ENCODE results near the gene GPR68. TPM values are rescaled to one million over a fixed set of nuclear protein-coding genes. Genes with fewer than 3 reads are reported as not detected.
"Not testable (repeated sequence)": the region's sequence is repeated elsewhere in the genome, so short reads cannot be mapped to it uniquely, and the experiment has no call there.

The GPR68 gene
- total RNA-seq, 1 donor from 2014 or later, result 0.35 TPM

DNA sequence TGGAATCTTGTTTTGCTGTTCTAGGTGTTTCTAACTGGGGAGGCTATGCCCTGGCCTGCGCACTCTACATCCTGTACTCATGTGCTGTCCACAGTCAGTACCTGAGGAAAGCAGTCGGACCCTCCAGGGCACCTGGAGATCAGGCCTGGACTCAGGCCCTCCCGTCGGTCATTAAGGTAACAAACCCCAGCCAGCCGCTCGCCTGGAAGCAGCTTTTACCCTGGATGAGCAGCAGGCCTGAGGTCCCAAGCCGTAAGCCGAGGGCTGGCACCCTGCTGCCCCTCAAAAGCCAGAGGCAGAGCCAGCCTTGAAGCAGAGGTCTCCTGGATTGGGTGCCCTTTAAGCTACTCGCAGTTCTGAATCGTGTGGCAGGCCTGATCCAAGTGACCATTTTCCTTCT is 29.1 kb downstream of the GPR68 start:
- ATAC-seq (no peak), DNase-seq (no peak)
- intact Hi-C loops (cut with micrococcal nuclease), result no loop called here

DNA sequence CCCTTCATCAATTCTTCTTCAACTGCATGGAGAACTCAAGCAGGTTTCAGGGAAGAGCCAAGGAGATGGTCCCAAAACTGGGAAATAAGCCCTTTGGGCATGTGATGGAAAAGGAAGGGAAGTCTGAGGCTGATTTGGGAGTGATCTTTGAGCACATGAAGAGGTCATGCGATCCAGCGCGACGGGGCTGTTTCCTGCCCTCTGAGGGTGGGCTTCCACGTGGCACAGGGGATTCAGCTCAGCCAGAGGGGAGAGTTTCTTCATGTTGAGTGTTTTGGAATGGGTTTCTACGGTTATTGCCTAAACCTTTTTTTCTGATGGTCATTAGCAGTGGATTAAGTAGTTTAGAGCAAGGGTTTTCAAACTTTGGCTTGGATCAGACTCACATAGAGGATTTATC is 30.2 kb downstream of the GPR68 start:
- no peak for DNase-seq
- ATAC-seq, result no peak
- intact Hi-C loops (cut with micrococcal nuclease), result no loop called here

- DNase-seq, result no peak
- intact Hi-C loops (cut with micrococcal nuclease), result no loop called here
- ATAC-seq, result no peak
Observed at GRCh38 chr14:91211017-91211416, 33.5 kb downstream of the GPR68 start.

- ATAC-seq (no peak), DNase-seq (no peak)
- intact Hi-C loops (cut with micrococcal nuclease), result no loop called here
Observed at GRCh38 chr14:91207008-91207407, 37.5 kb downstream of the GPR68 start.

GRCh38 chr14:91205459-91205858 is 39.0 kb downstream of the GPR68 start:
- intact Hi-C loops (cut with micrococcal nuclease), result loop anchor here (2.0 kb wide), 1 partner anchor 15 kb away; no protein-coding TSS in a partner anchor
- no peak for ATAC-seq
- DNase-seq, result no peak

DNA sequence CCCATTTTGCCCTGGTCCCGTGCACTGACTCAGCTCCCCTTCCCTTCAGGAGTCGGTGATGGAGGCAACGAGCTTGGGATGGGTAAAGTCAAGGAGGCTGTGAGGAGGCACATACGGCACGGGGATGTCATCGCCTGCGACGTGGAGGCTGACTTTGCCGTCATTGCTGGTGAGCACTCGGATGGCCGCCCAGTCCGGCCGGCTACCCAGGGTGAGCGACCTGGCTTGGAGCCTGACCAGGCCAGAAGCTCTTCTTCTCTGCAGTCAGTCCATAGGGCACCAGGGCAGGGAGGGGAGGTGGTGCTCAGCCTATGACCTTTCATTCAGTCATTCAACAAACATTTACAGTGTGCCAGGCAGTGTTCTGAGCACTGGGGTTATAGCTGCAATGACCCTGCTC is 39.8 kb downstream of the GPR68 start:
- intact Hi-C loops (cut with micrococcal nuclease), result loop anchor here (2.0 kb wide), 1 partner anchor 14 kb away; no protein-coding TSS in a partner anchor
- DNase-seq (no peak), ATAC-seq (no peak)

DNA sequence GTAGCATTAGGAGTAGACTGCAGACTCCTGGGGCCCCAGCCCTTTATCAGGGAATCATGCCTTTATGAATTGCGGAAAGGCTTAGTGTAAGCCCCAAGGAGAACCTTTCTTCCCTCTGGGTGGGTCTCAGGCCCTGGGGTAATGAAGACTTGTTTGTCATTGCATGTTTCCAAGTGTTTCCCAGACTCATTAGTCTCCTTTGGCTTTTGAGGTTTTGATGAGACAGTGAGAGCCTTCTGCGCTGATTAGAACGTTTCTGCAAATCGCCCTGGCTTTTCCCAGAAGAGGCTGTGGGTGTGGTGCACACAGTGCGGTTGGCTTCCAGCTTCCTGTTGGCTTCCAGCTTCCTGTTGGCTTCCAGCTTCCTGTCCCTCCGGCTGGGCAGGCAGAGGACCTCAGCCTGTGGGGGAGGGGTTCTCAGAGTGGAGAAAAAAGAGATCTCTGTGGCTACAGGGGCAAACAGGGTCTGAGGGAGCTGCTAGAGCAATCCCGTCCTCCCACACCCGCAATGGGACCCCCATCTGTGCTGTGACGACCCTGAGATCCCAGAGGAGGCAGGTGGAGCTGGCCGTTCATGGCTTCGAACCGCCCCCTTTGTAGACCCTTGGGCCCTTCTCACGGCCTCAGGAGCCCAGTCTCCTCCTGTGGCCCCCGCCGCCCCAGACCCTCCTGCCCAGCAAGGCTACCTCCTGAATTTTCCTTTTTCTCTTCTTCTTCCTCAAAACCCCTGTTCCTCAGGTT is 42.1 kb downstream of the GPR68 start:
- intact Hi-C loops (cut with micrococcal nuclease), result no loop called here
- ATAC-seq (peak; percentile 72), DNase-seq (peak; percentile 54)

- ATAC-seq; DNase-seq; intact Hi-C loops (cut with micrococcal nuclease): not testable (repeated sequence)
Observed at GRCh38 chr14:91200802-91201201, 43.7 kb downstream of the GPR68 start.

- intact Hi-C loops (cut with micrococcal nuclease), result no loop called here
- ATAC-seq (no peak), DNase-seq (no peak)
Observed at GRCh38 chr14:91197631-91198030, 46.9 kb downstream of the GPR68 start.

DNA sequence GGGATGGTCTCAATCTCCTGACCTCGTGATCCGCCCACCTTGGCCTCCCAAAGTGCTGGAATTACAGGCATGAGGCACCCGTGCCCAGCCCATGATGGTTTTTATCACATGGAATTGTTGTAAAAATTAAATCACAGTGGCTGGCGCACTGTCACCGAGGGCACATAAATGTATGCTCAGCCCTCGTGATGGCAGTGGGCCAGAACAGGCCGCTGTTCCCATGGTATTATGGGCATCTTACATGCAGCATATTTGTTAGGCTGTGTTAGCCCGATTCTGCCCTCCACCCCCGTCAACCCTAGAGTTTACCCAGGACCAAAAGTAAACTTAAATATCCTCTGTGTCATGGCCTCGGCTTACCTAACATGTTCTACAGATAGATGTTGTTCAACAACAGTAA is 48.6 kb downstream of the GPR68 start:
- intact Hi-C loops (cut with micrococcal nuclease), result no loop called here
- DNase-seq (no peak), ATAC-seq (no peak)

DNA sequence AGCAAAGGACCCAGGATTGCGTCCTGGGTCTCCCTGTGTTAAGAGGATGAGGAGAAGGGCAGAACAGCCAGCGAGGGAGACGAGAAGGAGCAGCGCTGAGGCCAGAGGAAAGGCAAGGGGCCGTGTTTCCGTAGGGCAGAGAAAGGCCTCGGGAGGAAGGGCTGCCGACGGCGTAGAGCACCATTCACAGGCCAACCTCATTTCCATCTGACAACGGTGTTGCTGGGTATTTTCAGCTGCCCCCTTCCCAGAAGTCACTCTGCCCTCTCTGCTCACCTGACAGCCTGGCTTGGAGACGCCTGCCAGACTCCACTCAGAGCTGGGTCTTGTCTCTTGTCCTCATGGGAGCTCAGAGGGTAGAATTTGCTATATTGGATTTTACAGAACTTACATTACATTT is 51.4 kb downstream of the GPR68 start:
- ATAC-seq (peak; percentile 64), DNase-seq (no peak)
- intact Hi-C loops (cut with micrococcal nuclease), result no loop called here

- intact Hi-C loops (cut with micrococcal nuclease), result loop anchor here (2.0 kb wide), 1 partner anchor 14 kb away; no protein-coding TSS in a partner anchor
- no peak for ATAC-seq
- no peak for DNase-seq
Observed at GRCh38 chr14:91190853-91191252, 53.7 kb downstream of the GPR68 start.

GRCh38 chr14:91187271-91187670 is 57.2 kb downstream of the GPR68 start:
- intact Hi-C loops (cut with micrococcal nuclease), result no loop called here
- ATAC-seq (no peak), DNase-seq (no peak)

GRCh38 chr14:91186515-91187066 is 57.9 kb downstream of the GPR68 start:
- intact Hi-C loops (cut with micrococcal nuclease), result no loop called here
- ATAC-seq, result no peak
- no peak for DNase-seq

- intact Hi-C loops (cut with micrococcal nuclease), result no loop called here
- ATAC-seq (no peak), DNase-seq (no peak)
Observed at GRCh38 chr14:91185721-91186120, 58.8 kb downstream of the GPR68 start.

DNA sequence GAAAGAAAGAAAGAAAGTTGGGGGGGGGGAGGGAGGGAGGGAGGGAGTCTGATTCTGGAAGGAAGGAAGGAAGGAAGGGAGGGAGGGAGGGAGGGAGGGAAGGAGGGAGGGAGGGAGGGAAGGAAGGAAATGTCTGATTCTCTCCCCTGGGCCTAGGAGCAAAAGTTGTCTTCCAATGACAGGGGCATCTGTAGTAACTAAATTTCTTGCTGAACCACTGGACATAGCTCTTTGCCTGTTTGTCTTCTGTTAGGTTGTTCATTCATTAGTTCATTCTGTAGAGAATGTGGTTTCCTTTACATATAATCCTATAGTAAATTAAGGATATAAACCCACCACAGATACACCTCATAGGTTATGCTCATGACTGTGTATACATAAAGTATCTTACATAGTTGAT is 59.9 kb downstream of the GPR68 start:
- DNase-seq, result no peak
- no peak for ATAC-seq
- intact Hi-C loops (cut with micrococcal nuclease), result no loop called here

GRCh38 chr14:91182753-91183152 is 61.8 kb downstream of the GPR68 start:
- intact Hi-C loops (cut with micrococcal nuclease); DNase-seq; ATAC-seq: not testable (repeated sequence)
